ENCODE data around the gene SYT2. TPM values are rescaled to one million over a fixed set of nuclear protein-coding genes. Genes with fewer than 3 reads are reported as not detected.

The SYT2 gene
- total RNA-seq, 1 experiment from 2014 or later = not detected

DNA sequence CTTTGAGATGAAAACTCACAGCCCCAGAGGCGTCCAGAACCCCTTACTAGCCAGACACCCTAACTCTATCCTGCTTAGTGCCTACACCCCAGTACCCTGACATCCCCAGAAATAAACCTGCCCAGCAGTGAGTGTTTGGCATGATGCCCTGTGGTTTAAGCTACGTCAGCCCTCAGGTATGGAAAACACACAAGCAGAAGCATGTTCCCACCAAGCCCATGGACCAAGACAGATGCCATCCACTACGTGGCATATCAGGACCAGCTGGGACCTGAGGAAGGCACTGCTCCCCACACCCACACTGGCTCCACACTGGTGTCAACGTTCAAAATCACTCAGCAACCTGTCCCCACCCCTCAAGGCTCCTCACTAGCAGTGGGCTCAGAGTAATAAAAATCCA, 116.4 kb downstream of the SYT2 start:
- Histone ChIP-seq H3K79me2 (ENCODE audit: insufficient read depth, low read length) (no peaks in the 10 kb centered on the region), H3K27ac (ENCODE audit: low read depth, low read length) (no peak overlapping the region), H3K36me3 (ENCODE audit: control insufficient read depth in 1 of 2, insufficient read depth in 2 of 2, low read length in 2 of 2) (no peaks in the 10 kb centered on the region), H3K4me2 (ENCODE audit: low read length) (peak overlapping the region; percentile 41), H3K4me3 (replicated peaks in 1 of 2; ENCODE audit: low read depth in 1 of 2, low read length in 2 of 2) (no peak overlapping the region), H3K9me2 (ENCODE audit: insufficient read depth) (no peaks in the 10 kb centered on the region), H3K4me1 (ENCODE audit: control insufficient read depth in 1 of 2, insufficient read depth in 2 of 2, low read length in 2 of 2) (peaks cover 15 to 54% of the 10 kb centered on the region in 2 experiments), H3K9ac (ENCODE audit: low read length) (no peak overlapping the region), H2AFZ (ENCODE audit: low read depth, low read length, poor library complexity, severe bottlenecking) (no peak overlapping the region), H4K20me1 (ENCODE audit: insufficient read depth) (no peaks in the 10 kb centered on the region), H3K9me3 (ENCODE audit: control insufficient read depth in 1 of 2, insufficient read depth in 1 of 2, low read depth in 1 of 2, low read length in 2 of 2) (no peaks in the 10 kb centered on the region), H3K27me3 (ENCODE audit: insufficient read depth, low read length) (no peaks in the 10 kb centered on the region)
- ChIA-PET CTCF (interaction anchor here (0.6 kb wide), 1 partner anchor 1158 kb away, joined by 4 read pairs; no protein-coding TSS in a partner anchor), RAD21 (ENCODE audit: low non-redundant PET in 1 of 2, low total read pairs in 2 of 2, uncharacterized antibody in 2 of 2, unreplicated experiment in 2 of 2) (no interaction called here), POLR2A (no interaction called here)
- peak; percentile 22 for DNase-seq (ENCODE audit: low read depth, low spot score)
- no TSS peak for BruUV-seq (replicated peaks)
- intact Hi-C loops (cut with micrococcal nuclease) = no loop called here
- no peak for ATAC-seq
- TF ChIP-seq ELF1 (IDR thresholded peaks at IDR 0.05; ENCODE audit: borderline replicate concordance, low read depth) = no peak
- TF ChIP-seq POLR2AphosphoS5 (IDR thresholded peaks at IDR 0.05; ENCODE audit: low read depth, low read length) = no peak
- no peak for TF ChIP-seq SIN3A (IDR thresholded peaks at IDR 0.05; ENCODE audit: low read depth)
- TF ChIP-seq EZH2 (IDR thresholded peaks at IDR 0.05) = no peak
- TF ChIP-seq CEBPB (IDR thresholded peaks at IDR 0.05; ENCODE audit: low read depth) = no peak
- TF ChIP-seq EZH2phosphoT487 (IDR thresholded peaks at IDR 0.05; ENCODE audit: borderline replicate concordance) = no peak
- TF ChIP-seq FOSL1 (IDR thresholded peaks at IDR 0.05; ENCODE audit: low read depth) = no peak
- no peak for TF ChIP-seq CBX3 (IDR thresholded peaks at IDR 0.05; ENCODE audit: low read depth)
- TF ChIP-seq, protein P1, sequence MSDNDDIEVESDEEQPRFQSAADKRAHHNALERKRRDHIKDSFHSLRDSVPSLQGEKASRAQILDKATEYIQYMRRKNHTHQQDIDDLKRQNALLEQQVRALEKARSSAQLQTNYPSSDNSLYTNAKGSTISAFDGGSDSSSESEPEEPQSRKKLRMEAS (IDR thresholded peaks at IDR 0.05) = no peak

DNA sequence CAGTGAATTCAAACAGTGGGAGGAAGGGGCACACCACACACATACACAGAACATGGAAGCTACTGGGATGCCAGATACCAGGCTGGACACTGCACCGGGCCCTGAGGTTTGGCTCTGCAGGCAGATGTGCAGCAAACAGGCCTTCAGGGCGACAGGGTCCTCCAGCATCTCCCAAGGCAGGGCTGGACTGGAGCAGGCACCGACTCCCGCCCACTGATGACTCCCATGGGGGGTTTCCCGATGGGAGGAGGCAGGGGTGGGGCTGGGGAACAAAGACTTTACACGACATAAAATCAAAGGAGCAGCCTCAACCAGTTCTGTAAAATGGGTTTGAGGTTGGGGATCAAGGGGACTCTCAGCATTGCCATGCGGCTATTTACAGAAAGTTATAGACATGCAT, 118.1 kb downstream of the SYT2 start:
- Histone ChIP-seq H3K27me3 (ENCODE audit: insufficient read depth, low read length) (no peaks in the 10 kb centered on the region), H3K4me1 (ENCODE audit: control insufficient read depth in 1 of 2, insufficient read depth in 2 of 2, low read length in 2 of 2) (peaks cover 25 to 70% of the 10 kb centered on the region in 2 experiments)
- DNase-seq (ENCODE audit: low read depth, low spot score) = no peak
- TF ChIP-seq, protein P2, sequence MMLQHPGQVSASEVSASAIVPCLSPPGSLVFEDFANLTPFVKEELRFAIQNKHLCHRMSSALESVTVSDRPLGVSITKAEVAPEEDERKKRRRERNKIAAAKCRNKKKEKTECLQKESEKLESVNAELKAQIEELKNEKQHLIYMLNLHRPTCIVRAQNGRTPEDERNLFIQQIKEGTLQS (IDR thresholded peaks at IDR 0.05) = no peak
- TF ChIP-seq ELF1 (IDR thresholded peaks at IDR 0.05; ENCODE audit: borderline replicate concordance, low read depth) (no peak), POLR2AphosphoS5 (IDR thresholded peaks at IDR 0.05; ENCODE audit: low read depth, low read length) (no peak), CBX3 (IDR thresholded peaks at IDR 0.05; ENCODE audit: low read depth) (no peak), EGR1 (IDR thresholded peaks at IDR 0.05; ENCODE audit: low read depth) (no peak), ZNF274 (IDR thresholded peaks at IDR 0.05; ENCODE audit: low read depth, low read length) (no peak), TCF7L2 (IDR thresholded peaks at IDR 0.05; ENCODE audit: borderline replicate concordance, extremely low read depth, insufficient read depth, insufficient read length) (no peak), FOSL1 (IDR thresholded peaks at IDR 0.05; ENCODE audit: low read depth) (no peak)
- TF ChIP-seq, protein P3, sequence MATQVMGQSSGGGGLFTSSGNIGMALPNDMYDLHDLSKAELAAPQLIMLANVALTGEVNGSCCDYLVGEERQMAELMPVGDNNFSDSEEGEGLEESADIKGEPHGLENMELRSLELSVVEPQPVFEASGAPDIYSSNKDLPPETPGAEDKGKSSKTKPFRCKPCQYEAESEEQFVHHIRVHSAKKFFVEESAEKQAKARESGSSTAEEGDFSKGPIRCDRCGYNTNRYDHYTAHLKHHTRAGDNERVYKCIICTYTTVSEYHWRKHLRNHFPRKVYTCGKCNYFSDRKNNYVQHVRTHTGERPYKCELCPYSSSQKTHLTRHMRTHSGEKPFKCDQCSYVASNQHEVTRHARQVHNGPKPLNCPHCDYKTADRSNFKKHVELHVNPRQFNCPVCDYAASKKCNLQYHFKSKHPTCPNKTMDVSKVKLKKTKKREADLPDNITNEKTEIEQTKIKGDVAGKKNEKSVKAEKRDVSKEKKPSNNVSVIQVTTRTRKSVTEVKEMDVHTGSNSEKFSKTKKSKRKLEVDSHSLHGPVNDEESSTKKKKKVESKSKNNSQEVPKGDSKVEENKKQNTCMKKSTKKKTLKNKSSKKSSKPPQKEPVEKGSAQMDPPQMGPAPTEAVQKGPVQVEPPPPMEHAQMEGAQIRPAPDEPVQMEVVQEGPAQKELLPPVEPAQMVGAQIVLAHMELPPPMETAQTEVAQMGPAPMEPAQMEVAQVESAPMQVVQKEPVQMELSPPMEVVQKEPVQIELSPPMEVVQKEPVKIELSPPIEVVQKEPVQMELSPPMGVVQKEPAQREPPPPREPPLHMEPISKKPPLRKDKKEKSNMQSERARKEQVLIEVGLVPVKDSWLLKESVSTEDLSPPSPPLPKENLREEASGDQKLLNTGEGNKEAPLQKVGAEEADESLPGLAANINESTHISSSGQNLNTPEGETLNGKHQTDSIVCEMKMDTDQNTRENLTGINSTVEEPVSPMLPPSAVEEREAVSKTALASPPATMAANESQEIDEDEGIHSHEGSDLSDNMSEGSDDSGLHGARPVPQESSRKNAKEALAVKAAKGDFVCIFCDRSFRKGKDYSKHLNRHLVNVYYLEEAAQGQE (IDR thresholded peaks at IDR 0.05; ENCODE audit: low read depth) = no peak
- TF ChIP-seq, protein P1 (IDR thresholded peaks at IDR 0.05) = no peak
- TF ChIP-seq, protein P4, sequence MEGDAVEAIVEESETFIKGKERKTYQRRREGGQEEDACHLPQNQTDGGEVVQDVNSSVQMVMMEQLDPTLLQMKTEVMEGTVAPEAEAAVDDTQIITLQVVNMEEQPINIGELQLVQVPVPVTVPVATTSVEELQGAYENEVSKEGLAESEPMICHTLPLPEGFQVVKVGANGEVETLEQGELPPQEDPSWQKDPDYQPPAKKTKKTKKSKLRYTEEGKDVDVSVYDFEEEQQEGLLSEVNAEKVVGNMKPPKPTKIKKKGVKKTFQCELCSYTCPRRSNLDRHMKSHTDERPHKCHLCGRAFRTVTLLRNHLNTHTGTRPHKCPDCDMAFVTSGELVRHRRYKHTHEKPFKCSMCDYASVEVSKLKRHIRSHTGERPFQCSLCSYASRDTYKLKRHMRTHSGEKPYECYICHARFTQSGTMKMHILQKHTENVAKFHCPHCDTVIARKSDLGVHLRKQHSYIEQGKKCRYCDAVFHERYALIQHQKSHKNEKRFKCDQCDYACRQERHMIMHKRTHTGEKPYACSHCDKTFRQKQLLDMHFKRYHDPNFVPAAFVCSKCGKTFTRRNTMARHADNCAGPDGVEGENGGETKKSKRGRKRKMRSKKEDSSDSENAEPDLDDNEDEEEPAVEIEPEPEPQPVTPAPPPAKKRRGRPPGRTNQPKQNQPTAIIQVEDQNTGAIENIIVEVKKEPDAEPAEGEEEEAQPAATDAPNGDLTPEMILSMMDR (IDR thresholded peaks at IDR 0.05 in 2 of 3, conservative IDR thresholded peaks at IDR 0.05 in 1 of 3; ENCODE audit: borderline replicate concordance in 1 of 3, insufficient read depth in 1 of 3, low read depth in 2 of 3, low read length in 2 of 3) = no peak

More for the DNA sequence above, 118.1 kb downstream of the SYT2 start:
- H3K4me3 ChIP-seq (replicated peaks in 1 of 2; ENCODE audit: low read depth in 1 of 2, low read length in 2 of 2) = no peak overlapping the region
- no peak overlapping the region for H3K9ac ChIP-seq (ENCODE audit: low read length)
- H4K20me1 ChIP-seq (ENCODE audit: insufficient read depth) = no peaks in the 10 kb centered on the region
- BruUV-seq (replicated peaks) = no TSS peak
- ChIA-PET POLR2A (no interaction called here), CTCF (no interaction called here), RAD21 (ENCODE audit: low non-redundant PET in 1 of 2, low total read pairs in 2 of 2, uncharacterized antibody in 2 of 2, unreplicated experiment in 2 of 2) (no interaction called here)
- no peaks in the 10 kb centered on the region for H3K79me2 ChIP-seq (ENCODE audit: insufficient read depth, low read length)
- H3K4me2 ChIP-seq (ENCODE audit: low read length) = no peak overlapping the region
- no peak overlapping the region for H3K27ac ChIP-seq (ENCODE audit: low read depth, low read length)
- no peak overlapping the region for H2AFZ ChIP-seq (ENCODE audit: low read depth, low read length, poor library complexity, severe bottlenecking)
- H3K36me3 ChIP-seq (ENCODE audit: control insufficient read depth in 1 of 2, insufficient read depth in 2 of 2, low read length in 2 of 2) = no peaks in the 10 kb centered on the region
- no peaks in the 10 kb centered on the region for H3K9me2 ChIP-seq (ENCODE audit: insufficient read depth)
- intact Hi-C loops (cut with micrococcal nuclease) = no loop called here
- ATAC-seq = no peak
- H3K9me3 ChIP-seq (ENCODE audit: control insufficient read depth in 1 of 2, insufficient read depth in 1 of 2, low read depth in 1 of 2, low read length in 2 of 2) = no peaks in the 10 kb centered on the region
